Measurements from ENCODE around the gene SEMG1. TPM values are rescaled to one million over a fixed set of nuclear protein-coding genes. Genes with fewer than 3 reads are reported as not detected.

Gene SEMG1
- polyA plus RNA-seq, 1 donor (not counting 4 experiments of a cell fraction or from before 2014, with no cell fraction given) = not detected

DNA sequence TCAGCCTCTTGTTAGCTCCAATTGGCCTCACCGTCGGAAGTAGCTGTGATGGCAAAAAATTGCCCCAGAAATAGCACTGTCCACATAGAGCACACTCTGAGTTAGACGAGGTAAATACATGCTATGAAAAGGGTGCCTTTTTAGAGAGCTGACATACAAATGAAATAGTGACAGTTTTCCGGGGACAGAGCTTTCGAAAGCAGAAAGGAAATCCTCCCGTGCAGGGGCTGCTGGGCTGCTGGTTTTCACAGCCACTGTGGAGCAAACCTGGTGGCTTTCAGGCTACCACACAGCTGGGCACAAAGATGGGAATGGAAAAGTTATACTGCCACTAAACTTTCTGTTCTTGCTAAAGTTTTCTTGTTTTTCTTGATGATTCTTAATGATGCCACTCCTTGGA, 39.3 kb downstream of the SEMG1 start:
- dilution Hi-C loops (cut with MboI; ENCODE audit: extremely low pct_ligation_motif_present, low sequenced_read_pairs) = no loop called here
- no peaks in the 10 kb centered on the region for H3K9me3 ChIP-seq (ENCODE audit: control insufficient read depth, low read depth, low read length)
- no peaks in the 10 kb centered on the region for H3K4me1 ChIP-seq (ENCODE audit: control insufficient read depth, extremely low read depth, insufficient read depth, low read length)
- DNase-seq (ENCODE audit: low read depth, low spot score) (no peak), FAIRE-seq (no peak)
- H3K4me2 ChIP-seq (ENCODE audit: control insufficient read depth, extremely low read depth, insufficient read depth, low read depth, low read length) = no peak overlapping the region
- H3K36me3 ChIP-seq (ENCODE audit: control insufficient read depth in 2 of 2, extremely low read depth in 1 of 2, insufficient read depth in 2 of 2, low read length in 2 of 2) = no peaks in the 10 kb centered on the region
- no peaks in the 10 kb centered on the region for H3K79me2 ChIP-seq (ENCODE audit: control insufficient read depth, insufficient read depth, low read length)
- peaks cover 2% of the 10 kb centered on the region for H3K27me3 ChIP-seq (ENCODE audit: control insufficient read depth, extremely low read depth, insufficient read depth, low read length)
- TF ChIP-seq, protein P1, sequence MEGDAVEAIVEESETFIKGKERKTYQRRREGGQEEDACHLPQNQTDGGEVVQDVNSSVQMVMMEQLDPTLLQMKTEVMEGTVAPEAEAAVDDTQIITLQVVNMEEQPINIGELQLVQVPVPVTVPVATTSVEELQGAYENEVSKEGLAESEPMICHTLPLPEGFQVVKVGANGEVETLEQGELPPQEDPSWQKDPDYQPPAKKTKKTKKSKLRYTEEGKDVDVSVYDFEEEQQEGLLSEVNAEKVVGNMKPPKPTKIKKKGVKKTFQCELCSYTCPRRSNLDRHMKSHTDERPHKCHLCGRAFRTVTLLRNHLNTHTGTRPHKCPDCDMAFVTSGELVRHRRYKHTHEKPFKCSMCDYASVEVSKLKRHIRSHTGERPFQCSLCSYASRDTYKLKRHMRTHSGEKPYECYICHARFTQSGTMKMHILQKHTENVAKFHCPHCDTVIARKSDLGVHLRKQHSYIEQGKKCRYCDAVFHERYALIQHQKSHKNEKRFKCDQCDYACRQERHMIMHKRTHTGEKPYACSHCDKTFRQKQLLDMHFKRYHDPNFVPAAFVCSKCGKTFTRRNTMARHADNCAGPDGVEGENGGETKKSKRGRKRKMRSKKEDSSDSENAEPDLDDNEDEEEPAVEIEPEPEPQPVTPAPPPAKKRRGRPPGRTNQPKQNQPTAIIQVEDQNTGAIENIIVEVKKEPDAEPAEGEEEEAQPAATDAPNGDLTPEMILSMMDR (optimal IDR thresholded peaks at IDR 0.05 in 1 of 3, IDR thresholded peaks at IDR 0.05 in 1 of 3, conservative IDR thresholded peaks at IDR 0.05 in 1 of 3; ENCODE audit: extremely low read depth in 1 of 3, insufficient read depth in 2 of 3, low read length in 3 of 3) = no peak
- TF ChIP-seq EZH2 (IDR thresholded peaks at IDR 0.05; ENCODE audit: low read length) = no peak
- H3K27ac ChIP-seq (ENCODE audit: control insufficient read depth, insufficient read depth, low read length) = no peak overlapping the region
- no peak overlapping the region for H2AFZ ChIP-seq (ENCODE audit: control insufficient read depth, low read length)
- no peaks in the 10 kb centered on the region for H4K20me1 ChIP-seq (ENCODE audit: control insufficient read depth, extremely low read depth, insufficient read depth, low read length)
- H3K9me1 ChIP-seq (ENCODE audit: control insufficient read depth, extremely low read depth, insufficient read depth, low read length) = no peaks in the 10 kb centered on the region
- H3K4me3 ChIP-seq (ENCODE audit: control insufficient read depth in 2 of 3, extremely low read depth in 1 of 3, insufficient read depth in 2 of 3, low read depth in 1 of 3, low read length in 3 of 3) = no peak overlapping the region
- H3K9ac ChIP-seq (ENCODE audit: control insufficient read depth, extremely low read depth, insufficient read depth, low read length) = no peak overlapping the region

DNA sequence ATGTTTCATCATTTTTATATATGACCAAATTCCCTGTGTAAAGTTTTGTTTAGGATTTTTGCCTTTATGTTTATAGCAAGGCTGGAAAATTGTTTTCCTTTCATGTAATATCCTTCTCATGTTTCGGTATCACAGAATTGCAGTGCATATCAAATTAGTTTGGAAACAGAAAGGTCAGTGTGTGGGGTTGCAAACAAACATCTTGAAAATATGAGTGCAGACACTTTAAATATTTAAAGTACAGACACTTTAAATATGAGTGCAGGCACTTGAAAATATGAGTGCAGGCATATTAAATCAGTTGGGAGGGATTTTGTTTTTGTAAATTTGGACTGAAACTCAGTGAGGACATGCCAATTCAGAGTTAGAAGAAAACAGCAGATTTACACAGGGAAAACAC, 41.0 kb downstream of the SEMG1 start:
- peaks cover 6% of the 10 kb centered on the region for H3K27me3 ChIP-seq (ENCODE audit: control insufficient read depth, extremely low read depth, insufficient read depth, low read length)
- dilution Hi-C loops (cut with MboI; ENCODE audit: extremely low pct_ligation_motif_present, low sequenced_read_pairs) = no loop called here
- no peak for FAIRE-seq

More for the DNA sequence above, 41.0 kb downstream of the SEMG1 start:
- Histone ChIP-seq H3K9ac (ENCODE audit: control insufficient read depth, extremely low read depth, insufficient read depth, low read length) (no peak overlapping the region), H3K27ac (ENCODE audit: control insufficient read depth, insufficient read depth, low read length) (no peak overlapping the region), H3K4me3 (ENCODE audit: control insufficient read depth in 2 of 3, extremely low read depth in 1 of 3, insufficient read depth in 2 of 3, low read depth in 1 of 3, low read length in 3 of 3) (no peak overlapping the region), H4K20me1 (ENCODE audit: control insufficient read depth, extremely low read depth, insufficient read depth, low read length) (no peaks in the 10 kb centered on the region), H3K36me3 (ENCODE audit: control insufficient read depth in 2 of 2, extremely low read depth in 1 of 2, insufficient read depth in 2 of 2, low read length in 2 of 2) (no peaks in the 10 kb centered on the region), H3K4me1 (ENCODE audit: control insufficient read depth, extremely low read depth, insufficient read depth, low read length) (no peaks in the 10 kb centered on the region), H3K9me1 (ENCODE audit: control insufficient read depth, extremely low read depth, insufficient read depth, low read length) (no peaks in the 10 kb centered on the region), H3K79me2 (ENCODE audit: control insufficient read depth, insufficient read depth, low read length) (no peaks in the 10 kb centered on the region), H2AFZ (ENCODE audit: control insufficient read depth, low read length) (no peak overlapping the region), H3K9me3 (ENCODE audit: control insufficient read depth, low read depth, low read length) (no peaks in the 10 kb centered on the region), H3K4me2 (ENCODE audit: control insufficient read depth, extremely low read depth, insufficient read depth, low read depth, low read length) (no peak overlapping the region)
- DNase-seq (ENCODE audit: low read depth, low spot score) = no peak
- TF ChIP-seq, protein P1 (optimal IDR thresholded peaks at IDR 0.05 in 1 of 3, IDR thresholded peaks at IDR 0.05 in 1 of 3, conservative IDR thresholded peaks at IDR 0.05 in 1 of 3; ENCODE audit: extremely low read depth in 1 of 3, insufficient read depth in 2 of 3, low read length in 3 of 3) = no peak
- TF ChIP-seq EZH2 (IDR thresholded peaks at IDR 0.05; ENCODE audit: low read length) = no peak
